ENCODE measurements around the gene AKR1C2. TPM values are rescaled to one million over a fixed set of nuclear protein-coding genes. Genes with fewer than 3 reads are reported as not detected.
A peak's percentile ranks its signal among the peaks of the same experiment; 100 is the strongest.
"Not testable (repeated sequence)": the region's sequence is repeated elsewhere in the genome, so short reads cannot be mapped to it uniquely, and the experiment has no call there.

AKR1C2 gene
- total RNA-seq, 1 donor from 2014 or later: 1,010 TPM

GRCh38 chr10:4962876-4963814 lies 40.5 kb downstream of the AKR1C2 start, which contains the start of gene AKR1C1:
Gene AKR1C1, plus strand, starts transcription at chr10:4963415. Its CDS starts 30 bp downstream, at chr10:4963445.
- peak; percentile 81 for DNase-seq (ENCODE audit: low spot score)

GRCh38 chr10:4962308-4962707 lies 41.3 kb downstream of the AKR1C2 start:
- not testable (repeated sequence) for DNase-seq (ENCODE audit: low spot score); ATAC-seq

More at GRCh38 chr10:4962876-4963814, 40.5 kb downstream of the AKR1C2 start, which contains the start of gene AKR1C1:
- peak; percentile 85 for ATAC-seq

GRCh38 chr10:4961558-4961957 lies 42.1 kb downstream of the AKR1C2 start:
- not testable (repeated sequence) for DNase-seq (ENCODE audit: low spot score); ATAC-seq

- peak; percentile 90 for ATAC-seq
These were observed 46.6 kb downstream of the AKR1C2 start for GRCh38 chr10:4956955-4957645.

GRCh38 chr10:4956088-4956487 lies 47.6 kb downstream of the AKR1C2 start:
- DNase-seq (ENCODE audit: low spot score); ATAC-seq: not testable (repeated sequence)

More at GRCh38 chr10:4956955-4957645, 46.6 kb downstream of the AKR1C2 start:
- DNase-seq (ENCODE audit: low spot score): not testable (repeated sequence)

GRCh38 chr10:4953405-4953804 lies 50.3 kb downstream of the AKR1C2 start:
- no peak for ATAC-seq
- no peak for DNase-seq (ENCODE audit: low spot score)

GRCh38 chr10:4951512-4952162 lies 52.0 kb downstream of the AKR1C2 start:
- ATAC-seq; DNase-seq (ENCODE audit: low spot score): not testable (repeated sequence)

- ATAC-seq (peak; percentile 73), DNase-seq (ENCODE audit: low spot score) (peak; percentile 72)
These were observed 55.7 kb downstream of the AKR1C2 start for GRCh38 chr10:4947635-4948596.

- ATAC-seq (peak; percentile 47), DNase-seq (ENCODE audit: low spot score) (no peak)
These were observed 56.5 kb downstream of the AKR1C2 start for GRCh38 chr10:4947039-4947634.

GRCh38 chr10:4945766-4946717 lies 57.6 kb downstream of the AKR1C2 start:
- DNase-seq (ENCODE audit: low spot score) (no peak), ATAC-seq (no peak)

GRCh38 chr10:4944841-4945240 lies 58.8 kb downstream of the AKR1C2 start:
- no peak for DNase-seq (ENCODE audit: low spot score)
- no peak for ATAC-seq

- no peak for ATAC-seq
- no peak for DNase-seq (ENCODE audit: low spot score)
These were observed 59.8 kb downstream of the AKR1C2 start for GRCh38 chr10:4943821-4944220.

- peak; percentile 5 for ATAC-seq
- not testable (repeated sequence) for DNase-seq (ENCODE audit: low spot score)
These were observed 60.2 kb downstream of the AKR1C2 start for GRCh38 chr10:4943416-4943815.

GRCh38 chr10:4942931-4943330 lies 60.7 kb downstream of the AKR1C2 start:
- DNase-seq (ENCODE audit: low spot score): not testable (repeated sequence)
- peak; percentile 67 for ATAC-seq

GRCh38 chr10:4941540-4942330 lies 61.9 kb downstream of the AKR1C2 start:
- DNase-seq (ENCODE audit: low spot score): peak; percentile 66
- ATAC-seq: peak; percentile 60

- DNase-seq (ENCODE audit: low spot score); ATAC-seq: not testable (repeated sequence)
These were observed 62.7 kb downstream of the AKR1C2 start for GRCh38 chr10:4940909-4941308.

- not testable (repeated sequence) for ATAC-seq; DNase-seq (ENCODE audit: low spot score)
These were observed 63.6 kb downstream of the AKR1C2 start for GRCh38 chr10:4940073-4940428.

Data from left lobe of liver (tissue), 2 donors.